Measurements from ENCODE around the gene LDLRAD4.

DNA sequence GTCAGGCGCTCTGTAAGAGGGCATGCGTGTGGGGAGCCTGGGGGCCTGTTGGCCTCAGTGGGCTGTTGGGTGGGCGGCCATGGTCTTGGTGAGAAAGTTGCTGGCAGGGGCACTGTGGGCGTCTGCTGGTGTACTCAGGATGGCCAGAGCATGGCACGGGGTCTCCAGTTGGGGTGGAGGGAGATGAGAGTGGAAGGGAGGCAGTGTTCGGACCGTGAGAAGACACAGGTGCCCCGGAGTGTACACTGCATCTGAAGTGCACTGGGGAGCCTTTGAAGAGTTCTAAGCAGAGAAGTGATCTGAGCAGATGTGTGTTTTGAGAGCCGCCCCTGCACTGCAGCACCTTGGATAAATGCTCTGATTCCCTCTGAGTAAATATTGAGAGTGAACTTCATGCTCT, 150.8 kb downstream of the LDLRAD4 start:
- TF ChIP-seq, protein P1, sequence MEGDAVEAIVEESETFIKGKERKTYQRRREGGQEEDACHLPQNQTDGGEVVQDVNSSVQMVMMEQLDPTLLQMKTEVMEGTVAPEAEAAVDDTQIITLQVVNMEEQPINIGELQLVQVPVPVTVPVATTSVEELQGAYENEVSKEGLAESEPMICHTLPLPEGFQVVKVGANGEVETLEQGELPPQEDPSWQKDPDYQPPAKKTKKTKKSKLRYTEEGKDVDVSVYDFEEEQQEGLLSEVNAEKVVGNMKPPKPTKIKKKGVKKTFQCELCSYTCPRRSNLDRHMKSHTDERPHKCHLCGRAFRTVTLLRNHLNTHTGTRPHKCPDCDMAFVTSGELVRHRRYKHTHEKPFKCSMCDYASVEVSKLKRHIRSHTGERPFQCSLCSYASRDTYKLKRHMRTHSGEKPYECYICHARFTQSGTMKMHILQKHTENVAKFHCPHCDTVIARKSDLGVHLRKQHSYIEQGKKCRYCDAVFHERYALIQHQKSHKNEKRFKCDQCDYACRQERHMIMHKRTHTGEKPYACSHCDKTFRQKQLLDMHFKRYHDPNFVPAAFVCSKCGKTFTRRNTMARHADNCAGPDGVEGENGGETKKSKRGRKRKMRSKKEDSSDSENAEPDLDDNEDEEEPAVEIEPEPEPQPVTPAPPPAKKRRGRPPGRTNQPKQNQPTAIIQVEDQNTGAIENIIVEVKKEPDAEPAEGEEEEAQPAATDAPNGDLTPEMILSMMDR (IDR thresholded peaks at IDR 0.05) = no peak
- no peak for TF ChIP-seq RCOR1 (IDR thresholded peaks at IDR 0.05; ENCODE audit: low read length)
- TF ChIP-seq TAF1 (IDR thresholded peaks at IDR 0.05; ENCODE audit: borderline replicate concordance, low read depth, low read length) = no peak
- no peak for TF ChIP-seq JUND (IDR thresholded peaks at IDR 0.05)
- no peak for TF ChIP-seq FOXJ3 (CRISPR knock-in tag; IDR thresholded peaks at IDR 0.05)
- TF ChIP-seq YY1 (IDR thresholded peaks at IDR 0.05; ENCODE audit: low read depth) = no peak
- no peak for TF ChIP-seq SMC3 (IDR thresholded peaks at IDR 0.05; ENCODE audit: low read depth, low read length)
- no peak for TF ChIP-seq MXI1 (IDR thresholded peaks at IDR 0.05; ENCODE audit: low read depth, low read length)
- TF ChIP-seq REST (IDR thresholded peaks at IDR 0.05; ENCODE audit: low read depth, low read length) = no peak

Data from SK-N-SH (cell line).